Sciatic nerve (tissue), 2 donors: ENCODE results near the gene PIANP. TPM values are rescaled to one million over a fixed set of nuclear protein-coding genes. Genes with fewer than 3 reads are reported as not detected.
A peak's percentile ranks its signal among the peaks of the same experiment; 100 is the strongest.

Source experiments
- ATAC-seq: fragments of 200-7000 bp; cut with Tn5 transposase; one replicate; pipeline ENCODE4 v1.9.1; 2020; ENCODE audit warnings: mild to moderate bottlenecking, moderate library complexity
- DNase-seq: peaks from one replicate; pipeline ENCODE4 v3.0.0-alpha.2; 2020; ENCODE audit warnings: low spot score
- intact Hi-C: fragments of 100-400 bp; cut with DNase I; formaldehyde crosslinking; loops from one replicate; pipeline ENCODE4 v1.14.2; 2022
- total RNA-seq: library from RNA; stranded (reverse); fragmentation: NEBNext Ultra II Directional; extraction: Animal tissue kit (Norgen Biotek cat#: 25700); gene quantifications from one replicate; pipeline ENCODE4 v1.2.1, GENCODE V29; 2021
- donor health status: DM: no; HTN: no; CAD: no.
- donor health status: DM: no; HTN: no; CAD: no.

Gene PIANP
- total RNA-seq, 1 donor from 2014 or later: 2.5 TPM

GRCh38 chr12:6644257-6644596 lies 56.4 kb downstream of the PIANP start:
- no peak for DNase-seq
- ATAC-seq: peak; percentile 63

More at GRCh38 chr12:6644257-6644596, 56.4 kb downstream of the PIANP start:
- intact Hi-C loops: no loop called here

Other genes with a start within 250 kb of the PIANP start
- gene TAPBPL, start 248.8 kb downstream of the PIANP start, total RNA-seq: 23.5 TPM
- gene VAMP1, start 230.1 kb downstream of the PIANP start, total RNA-seq: 19.9 TPM
- 117 TPM for gene MRPL51, start 207.6 kb downstream of the PIANP start, total RNA-seq
- 21.3 TPM for gene NCAPD2, start 206.7 kb downstream of the PIANP start, total RNA-seq
- 1,200 TPM for gene GAPDH, start 166.3 kb downstream of the PIANP start, total RNA-seq
- gene IFFO1, start 144.8 kb downstream of the PIANP start, total RNA-seq: 38.7 TPM
- 27.6 TPM for gene NOP2, start 132.5 kb downstream of the PIANP start, total RNA-seq
- gene CHD4, start 93.4 kb downstream of the PIANP start, total RNA-seq: 245 TPM
- gene LPAR5, start 64.9 kb downstream of the PIANP start, total RNA-seq: 2.9 TPM
- gene ACRBP, start 53.4 kb downstream of the PIANP start, total RNA-seq: 1.9 TPM
- 42.1 TPM for gene ING4, start 37.7 kb downstream of the PIANP start, total RNA-seq
- 52.7 TPM for gene ZNF384, start 11.4 kb downstream of the PIANP start, total RNA-seq
- 47.4 TPM for gene COPS7A, start 23.2 kb upstream of the PIANP start, total RNA-seq
- gene MLF2, start 52.3 kb upstream of the PIANP start, total RNA-seq: 98.6 TPM
- 352 TPM for gene PTMS, start 65.5 kb upstream of the PIANP start, total RNA-seq
- 3.4 TPM for gene LAG3, start 71.7 kb upstream of the PIANP start, total RNA-seq
- gene CD4, start 88.7 kb upstream of the PIANP start, total RNA-seq: 20.6 TPM
- gene GPR162, start 121.0 kb upstream of the PIANP start, total RNA-seq: 4.5 TPM
- 27.4 TPM for gene P3H3, start 127.6 kb upstream of the PIANP start, total RNA-seq
- gene GNB3, start 140.1 kb upstream of the PIANP start, total RNA-seq: 7.1 TPM
- 0.71 TPM for gene CDCA3, start 150.5 kb upstream of the PIANP start, total RNA-seq
- 70.1 TPM for gene USP5, start 151.3 kb upstream of the PIANP start, total RNA-seq
- gene TPI1, start 166.7 kb upstream of the PIANP start, total RNA-seq: 233 TPM
- gene SPSB2, start 172.5 kb upstream of the PIANP start, total RNA-seq: 12.3 TPM
- 13.4 TPM for gene LRRC23, start 204.0 kb upstream of the PIANP start, total RNA-seq
- gene ENO2, start 213.8 kb upstream of the PIANP start, total RNA-seq: 36.9 TPM
- 140 TPM for gene ATN1, start 227.1 kb upstream of the PIANP start, total RNA-seq
- not detected for gene RNU7-1, start 243.0 kb upstream of the PIANP start, total RNA-seq
- gene C12orf57, start 243.2 kb upstream of the PIANP start, total RNA-seq: 177 TPM